GM12878 (cell line): ENCODE measurements around the gene CPHXL. TPM values are rescaled to one million over a fixed set of nuclear protein-coding genes. Genes with fewer than 3 reads are reported as not detected.

Experiments
- ATAC-seq: fragments of 200-7000 bp; cut with Tn5 transposase; 3 replicates; pipeline ENCODE4 v1.9.1; 2020; ENCODE audit warnings: mild to moderate bottlenecking, moderate library complexity
- BruUV-seq: library from RNA; stranded (reverse); fragments of 400-500 nt; replicated peaks from 2 replicates; lab custom pipeline; 2021; lab: Mats Ljungman, UMichigan
- CTCF ChIA-PET: fragments of 300-600 bp; sonication (Branson Sonifier 250); formaldehyde crosslinking; extraction: SDS; loops from one replicate; lab custom pipeline; 2021; ENCODE audit warnings: inconsistent platforms; lab: Yijun Ruan, JAX
- POLR2A ChIA-PET: fragments of 350-600 bp; formaldehyde crosslinking; extraction: SDS; loops from one replicate; lab custom pipeline; 2021; ENCODE audit warnings: inconsistent platforms; lab: Charles Lee
- RAD21 ChIA-PET: fragments of 300-600 bp; sonication (Branson Sonifier 250); formaldehyde crosslinking; loops from one replicate; lab custom pipeline; 2023; ENCODE audit warnings: antibody characterized with exemption; ENCODE audit not compliant: unreplicated experiment; lab: Charles Lee
- SMC1A ChIA-PET: fragments of 300-600 bp; sonication (Branson Sonifier 250); formaldehyde crosslinking; loops from one replicate; lab custom pipeline; 2023; ENCODE audit not compliant: unreplicated experiment, uncharacterized antibody; lab: Charles Lee
- DNase-seq: peaks from one replicate; pipeline ENCODE4 v3.0.0-alpha.2; 2011; ENCODE audit warnings: low read depth, low spot score
- FAIRE-seq: peaks from 3 replicates; lab custom pipeline; 2011; peaks lifted over from hg19 to GRCh38; lab: Jason Lieb, UNC
- H2AFZ ChIP-seq: 2 replicates; pipeline ENCODE4 v1.6.0; 2011; ENCODE audit warnings: low read depth, low read length, control low read depth; ENCODE audit not compliant: control insufficient read depth
- H3K27ac ChIP-seq: 2 replicates; pipeline ENCODE4 v1.5.1; 2011; ENCODE audit warnings: control low read depth; ENCODE audit not compliant: control insufficient read depth, insufficient read depth
- H3K27me3 ChIP-seq, 2 experiments: replicated peaks in 1 of 2; 2 replicates each; pipeline versions ENCODE4 v1.6.0 to v1.6.1; 2011; ENCODE audit warnings: low read length in 1 of 2; ENCODE audit not compliant: control insufficient read depth in 2 of 2, insufficient read depth in 2 of 2
- H3K36me3 ChIP-seq, 2 experiments: 2 replicates each; pipeline ENCODE4 v1.5.1; 2011; ENCODE audit warnings: low read length in 1 of 2; ENCODE audit not compliant: control insufficient read depth in 2 of 2, insufficient read depth in 2 of 2
- H3K4me1 ChIP-seq: 2 replicates; pipeline ENCODE4 v1.6.1; 2011; ENCODE audit warnings: mild to moderate bottlenecking, low read length, moderate library complexity, mixed read lengths; ENCODE audit not compliant: control insufficient read depth, insufficient read depth
- H3K4me2 ChIP-seq: 2 replicates; pipeline ENCODE4 v1.6.0; 2011; ENCODE audit warnings: control low read depth; ENCODE audit not compliant: control insufficient read depth, insufficient read depth
- H3K4me3 ChIP-seq: fragments of 200-600 bp; sonication (generic); 2 replicates; pipeline ENCODE4 v1.5.1; 2016
- H3K79me2 ChIP-seq: 2 replicates; pipeline ENCODE4 v1.6.0; 2011; ENCODE audit warnings: low read length; ENCODE audit not compliant: control insufficient read depth, insufficient read depth
- H3K9ac ChIP-seq: 2 replicates; pipeline ENCODE4 v1.8.0; 2011; ENCODE audit warnings: low read length, control low read depth, mixed read lengths; ENCODE audit not compliant: control insufficient read depth, insufficient read depth
- H3K9me3 ChIP-seq: replicated peaks from 3 replicates; pipeline ENCODE4 v1.5.1; 2011; ENCODE audit warnings: mild to moderate bottlenecking, low read length; ENCODE audit not compliant: control insufficient read depth, insufficient read depth
- H4K20me1 ChIP-seq: 2 replicates; pipeline ENCODE4 v1.6.0; 2011; ENCODE audit not compliant: control insufficient read depth, insufficient read depth
- ATF7 ChIP-seq: fragments of 450-650 bp; IDR thresholded peaks from 2 replicates; pipeline ENCODE4 v1.6.1; 2016; ENCODE audit warnings: low read depth, mild to moderate bottlenecking
- CEBPB ChIP-seq, 2 experiments: fragments of 150-350 bp in 1 of 2; IDR thresholded peaks; 2 replicates each; pipeline ENCODE4 v1.6.1; 2012 to 2014; ENCODE audit warnings: low read depth in 2 of 2, low read length in 2 of 2, borderline replicate concordance in 1 of 2, inconsistent platforms in 1 of 2
- GABPA ChIP-seq: IDR thresholded peaks from 2 replicates; pipeline ENCODE4 v1.6.1; 2014; ENCODE audit warnings: antibody characterized with exemption, low read depth, mild to moderate bottlenecking, inconsistent platforms
- HCFC1 ChIP-seq: fragments of 150-350 bp; IDR thresholded peaks from 2 replicates; pipeline ENCODE4 v1.6.1; 2014; ENCODE audit warnings: low read length
- IKZF2 ChIP-seq, 2 experiments: fragments of 450-650 bp; IDR thresholded peaks; 2 replicates each; pipeline ENCODE4 v1.6.1; 2017; ENCODE audit warnings: mild to moderate bottlenecking in 2 of 2, moderate library complexity in 2 of 2
- IRF4 ChIP-seq: IDR thresholded peaks from 2 replicates; pipeline ENCODE4 v1.6.1; 2011; ENCODE audit warnings: low read depth, low read length
- JUND ChIP-seq: IDR thresholded peaks from 2 replicates; pipeline ENCODE4 v1.6.1; 2012; ENCODE audit warnings: low read depth, mild to moderate bottlenecking, low read length, improper control_type of control experiment, moderate library complexity
- MAX ChIP-seq: IDR thresholded peaks from 2 replicates; pipeline ENCODE4 v1.6.1; 2012; ENCODE audit warnings: low read depth, low read length, improper control_type of control experiment
- NFYA ChIP-seq: IDR thresholded peaks from 2 replicates; pipeline ENCODE4 v1.6.1; 2011; ENCODE audit warnings: low read depth, mild to moderate bottlenecking, low read length, improper control_type of control experiment, borderline replicate concordance
- POLR2AphosphoS2 ChIP-seq: IDR thresholded peaks from 2 replicates; pipeline ENCODE4 v1.6.1; 2011; ENCODE audit warnings: low read depth, mild to moderate bottlenecking, low read length, improper control_type of control experiment, moderate library complexity
- RAD51 ChIP-seq: fragments of 450-650 bp; IDR thresholded peaks from 2 replicates; pipeline ENCODE4 v1.6.1; 2016; ENCODE audit warnings: moderate library complexity, mild to moderate bottlenecking, inconsistent platforms
- RUNX3 ChIP-seq: IDR thresholded peaks from 2 replicates; pipeline ENCODE4 v1.6.1; 2012; ENCODE audit warnings: low read length, inconsistent platforms
- SUPT20H ChIP-seq: IDR thresholded peaks from 2 replicates; pipeline ENCODE4 v1.6.1; 2011; ENCODE audit warnings: low read depth, mild to moderate bottlenecking, low read length, moderate library complexity, borderline replicate concordance; ENCODE audit not compliant: control insufficient read depth
- ZNF217 ChIP-seq: fragments of 450-650 bp; IDR thresholded peaks from 2 replicates; pipeline ENCODE4 v1.6.1; 2017; ENCODE audit warnings: antibody characterized with exemption, mild to moderate bottlenecking
- ZNF592 ChIP-seq: fragments of 450-650 bp; IDR thresholded peaks from 2 replicates; pipeline ENCODE4 v1.6.1; 2017; ENCODE audit warnings: mild to moderate bottlenecking, moderate library complexity
- WGBS: methylation state at CpG from one replicate; pipeline ENCODE4 v1.1.6; 2016; ENCODE audit warnings: low lambda C conversion rate; ENCODE audit not compliant: insufficient replicate concordance, insufficient coverage; ENCODE audit errors: missing lambda C conversion rate; 5-methylcytosine and 5-hydroxymethylcytosine counted together
- in situ Hi-C: fragments of 300-500 bp; cut with MboI; formaldehyde crosslinking; loops from 9 replicates; pipeline ENCODE4 v1.14.3; 2018; ENCODE audit warnings: mixed read lengths
- intact Hi-C: fragments of 100-400 bp; cut with micrococcal nuclease; formaldehyde crosslinking; loops from one replicate; pipeline ENCODE4 v1.14.2; 2022; ENCODE audit not compliant: unreplicated experiment
- polyA plus RNA-seq, 11 experiments: library from polyadenylated mRNA; depleted of rRNA in 4 of 11; unstranded in 6 of 11; stranded (reverse) in 5 of 11; fragments of >200 nt; fragmentation: Nextera tagmentation in 4 of 11; fragmentation: Illumina TruSeq in 1 of 11; extraction: Ambion mirVana in 4 of 11; extraction: Trizol in 1 of 11; gene quantifications; 1 replicate in 1 of 11; 2 replicates in 10 of 11; pipeline versions ENCODE4 v1.2.1 to v1.2.3, GENCODE V29; 2011 to 2016; ENCODE audit warnings: inconsistent platforms in 2 of 11, missing spikeins in 2 of 11, low read depth in 1 of 11
- total RNA-seq, 4 experiments: library from RNA; depleted of rRNA in 3 of 4; stranded (reverse); fragments of >200 nt in 3 of 4; fragmentation: Illumina TruSeq in 1 of 4; extraction: Trizol in 1 of 4; gene quantifications; 2 replicates each; pipeline versions ENCODE4 v1.2.1 to v1.2.3, GENCODE V29; 2013 to 2021
- TF ChIP-seq, protein P1 (sequence below): IDR thresholded peaks from 2 replicates; pipeline ENCODE4 v1.6.1; 2011; ENCODE audit warnings: low read depth, low read length, improper control_type of control experiment, borderline replicate concordance
- TF ChIP-seq, protein P2 (sequence below): IDR thresholded peaks from 2 replicates; pipeline ENCODE4 v1.6.1; 2011; ENCODE audit warnings: borderline replicate concordance, low read depth, mild to moderate bottlenecking, moderate library complexity, mixed read lengths, low read length; ENCODE audit not compliant: insufficient read depth; ENCODE audit errors: extremely low read length
- TF ChIP-seq, protein P3 (sequence below): fragments of 450-650 bp; conservative IDR thresholded peaks from 2 replicates; pipeline ENCODE4 v1.6.1; 2017; ENCODE audit warnings: mild to moderate bottlenecking, moderate library complexity

The CPHXL gene
- total and polyA plus RNA-seq, 10 of the 15 experiments (the other 5 are each of a cell fraction or from before 2014, with no cell fraction given): 0.13 TPM; not detected in 9

DNA sequence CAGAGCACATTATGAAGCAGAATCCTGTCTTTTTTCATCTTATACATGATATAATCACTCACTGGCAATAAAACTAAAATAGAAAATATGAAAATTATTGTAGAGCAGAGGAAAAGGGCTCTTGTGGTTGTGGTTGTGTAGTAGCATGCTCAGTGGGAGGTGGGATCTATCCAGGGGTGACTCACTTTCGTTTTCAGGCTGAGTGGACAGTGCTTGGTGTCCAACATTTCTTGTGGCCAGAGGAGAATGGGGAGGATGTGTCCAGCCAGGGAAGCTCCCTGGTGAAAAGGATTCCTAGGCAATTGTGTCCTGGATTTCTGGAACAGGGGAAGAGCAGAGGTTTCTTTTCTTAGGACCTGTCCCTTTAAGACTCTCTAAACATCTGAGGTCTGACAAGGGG lies 31.9 kb upstream of the CPHXL start:
- POLR2A ChIA-PET: no interaction called here
- no TSS peak for BruUV-seq
- no peaks in the 10 kb centered on the region for H3K9me3 ChIP-seq
- ATAC-seq (peak; percentile 36), FAIRE-seq (no peak), DNase-seq (no peak)
- no peak overlapping the region for H2AFZ ChIP-seq
- H3K27me3 ChIP-seq: no peaks in the 10 kb centered on the region
- CTCF ChIA-PET: no interaction called here
- H3K4me3 ChIP-seq: no peak overlapping the region
- H3K36me3 ChIP-seq: no peaks in the 10 kb centered on the region
- no peak overlapping the region for H3K27ac ChIP-seq
- no peaks in the 10 kb centered on the region for H3K79me2 ChIP-seq
- WGBS: 0% methylated on average over 1 of the region's 1 CpG
- no peaks in the 10 kb centered on the region for H4K20me1 ChIP-seq
- in situ Hi-C loops (no loop called here), intact Hi-C loops (no loop called here)
- RAD21 ChIA-PET: no interaction called here
- no peak overlapping the region for H3K9ac ChIP-seq
- H3K4me1 ChIP-seq: peaks cover 5% of the 10 kb centered on the region
- SMC1A ChIA-PET: no interaction called here
- no peak overlapping the region for H3K4me2 ChIP-seq
- TF ChIP-seq, protein P1, sequence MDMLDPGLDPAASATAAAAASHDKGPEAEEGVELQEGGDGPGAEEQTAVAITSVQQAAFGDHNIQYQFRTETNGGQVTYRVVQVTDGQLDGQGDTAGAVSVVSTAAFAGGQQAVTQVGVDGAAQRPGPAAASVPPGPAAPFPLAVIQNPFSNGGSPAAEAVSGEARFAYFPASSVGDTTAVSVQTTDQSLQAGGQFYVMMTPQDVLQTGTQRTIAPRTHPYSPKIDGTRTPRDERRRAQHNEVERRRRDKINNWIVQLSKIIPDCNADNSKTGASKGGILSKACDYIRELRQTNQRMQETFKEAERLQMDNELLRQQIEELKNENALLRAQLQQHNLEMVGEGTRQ: no peak
- TF ChIP-seq GABPA: no peak
- TF ChIP-seq CEBPB (IDR thresholded peaks at IDR 0.05; ENCODE audit: borderline replicate concordance in 1 of 2, low read depth in 2 of 2, low read length in 2 of 2): no peak
- TF ChIP-seq POLR2AphosphoS2: no peak
- no peak for TF ChIP-seq MAX
- peak; percentile 36 to 44; a peak in 3 of 4 replicates for TF ChIP-seq IKZF2 (IDR thresholded peaks at IDR 0.05)
- no peak for TF ChIP-seq NFYA
- TF ChIP-seq, protein P2, sequence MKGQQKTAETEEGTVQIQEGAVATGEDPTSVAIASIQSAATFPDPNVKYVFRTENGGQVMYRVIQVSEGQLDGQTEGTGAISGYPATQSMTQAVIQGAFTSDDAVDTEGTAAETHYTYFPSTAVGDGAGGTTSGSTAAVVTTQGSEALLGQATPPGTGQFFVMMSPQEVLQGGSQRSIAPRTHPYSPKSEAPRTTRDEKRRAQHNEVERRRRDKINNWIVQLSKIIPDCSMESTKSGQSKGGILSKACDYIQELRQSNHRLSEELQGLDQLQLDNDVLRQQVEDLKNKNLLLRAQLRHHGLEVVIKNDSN: no peak
- TF ChIP-seq RAD51: no peak
- TF ChIP-seq HCFC1: no peak
- no peak for TF ChIP-seq SUPT20H
- TF ChIP-seq IRF4: no peak
- no peak for TF ChIP-seq JUND
- TF ChIP-seq ZNF592: no peak
- TF ChIP-seq RUNX3: peak; percentile 82
- TF ChIP-seq, protein P3, sequence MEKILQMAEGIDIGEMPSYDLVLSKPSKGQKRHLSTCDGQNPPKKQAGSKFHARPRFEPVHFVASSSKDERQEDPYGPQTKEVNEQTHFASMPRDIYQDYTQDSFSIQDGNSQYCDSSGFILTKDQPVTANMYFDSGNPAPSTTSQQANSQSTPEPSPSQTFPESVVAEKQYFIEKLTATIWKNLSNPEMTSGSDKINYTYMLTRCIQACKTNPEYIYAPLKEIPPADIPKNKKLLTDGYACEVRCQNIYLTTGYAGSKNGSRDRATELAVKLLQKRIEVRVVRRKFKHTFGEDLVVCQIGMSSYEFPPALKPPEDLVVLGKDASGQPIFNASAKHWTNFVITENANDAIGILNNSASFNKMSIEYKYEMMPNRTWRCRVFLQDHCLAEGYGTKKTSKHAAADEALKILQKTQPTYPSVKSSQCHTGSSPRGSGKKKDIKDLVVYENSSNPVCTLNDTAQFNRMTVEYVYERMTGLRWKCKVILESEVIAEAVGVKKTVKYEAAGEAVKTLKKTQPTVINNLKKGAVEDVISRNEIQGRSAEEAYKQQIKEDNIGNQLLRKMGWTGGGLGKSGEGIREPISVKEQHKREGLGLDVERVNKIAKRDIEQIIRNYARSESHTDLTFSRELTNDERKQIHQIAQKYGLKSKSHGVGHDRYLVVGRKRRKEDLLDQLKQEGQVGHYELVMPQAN: no peak
- TF ChIP-seq ATF7: no peak
- TF ChIP-seq ZNF217: no peak
